ENCODE results near the gene ARFGAP2.

GRCh38 chr11:47137476-47137875, 39.2 kb downstream of the ARFGAP2 start:
- TF ChIP-seq CTCF (IDR thresholded peaks at IDR 0.05; ENCODE audit: poor library complexity, severe bottlenecking) (no peak), SMC3 (conservative IDR thresholded peaks at IDR 0.05; ENCODE audit: poor library complexity) (no peak)
